Measurements from ENCODE around the gene PIK3C2B. TPM values are rescaled to one million over a fixed set of nuclear protein-coding genes. Genes with fewer than 3 reads are reported as not detected.
"Not testable (repeated sequence)": the region's sequence is repeated elsewhere in the genome, so short reads cannot be mapped to it uniquely, and the experiment has no call there.

Gene PIK3C2B
- total RNA-seq, 1 donor from 2014 or later = 129 TPM

GRCh38 chr1:204523605-204524215, 29.1 kb upstream of the PIK3C2B start:
- Histone ChIP-seq H3K4me1 (no peaks in the 10 kb centered on the region), H3K27me3 (no peaks in the 10 kb centered on the region), H3K27ac (no peak overlapping the region), H3K9me3 (no peaks in the 10 kb centered on the region), H3K4me3 (no peak overlapping the region), H3K36me3 (peaks cover 31 to 41% of the 10 kb centered on the region in 2 donors)
- intact Hi-C loops (cut with DNase I) = no loop called here
- TF ChIP-seq CTCF (IDR thresholded peaks at IDR 0.05) = no peak
- no peak for DNase-seq (ENCODE audit: low spot score in 2 of 2)

GRCh38 chr1:204521941-204522521, 27.4 kb upstream of the PIK3C2B start:
- H3K9me3 ChIP-seq; H3K4me3 ChIP-seq; DNase-seq (ENCODE audit: low spot score in 2 of 2); intact Hi-C loops (cut with DNase I); H3K27me3 ChIP-seq; H3K27ac ChIP-seq: not testable (repeated sequence)
- peaks cover 4 to 15% of the 10 kb centered on the region in 2 donors for H3K4me1 ChIP-seq
- H3K36me3 ChIP-seq = peaks cover 15 to 24% of the 10 kb centered on the region in 2 donors

GRCh38 chr1:204520834-204521709, 26.5 kb upstream of the PIK3C2B start:
- peaks cover 4 to 16% of the 10 kb centered on the region in 2 donors for H3K4me1 ChIP-seq
- DNase-seq (ENCODE audit: low spot score in 2 of 2) = no peak
- H3K9me3 ChIP-seq = no peaks in the 10 kb centered on the region
- TF ChIP-seq CTCF (IDR thresholded peaks at IDR 0.05) = no peak
- H3K27ac ChIP-seq = no peak overlapping the region
- no peaks in the 10 kb centered on the region for H3K27me3 ChIP-seq
- H3K36me3 ChIP-seq = peaks cover 6 to 15% of the 10 kb centered on the region in 2 donors
- H3K4me3 ChIP-seq = no peak overlapping the region
- intact Hi-C loops (cut with DNase I) = no loop called here

GRCh38 chr1:204517382-204517781, 22.8 kb upstream of the PIK3C2B start:
- Histone ChIP-seq H3K4me3 (peak overlapping the region; percentile 82 to 97), H3K4me1 (peaks cover 7 to 16% of the 10 kb centered on the region in 2 donors)
- not testable (repeated sequence) for H3K27ac ChIP-seq; H3K9me3 ChIP-seq; H3K36me3 ChIP-seq; H3K27me3 ChIP-seq; DNase-seq (ENCODE audit: low spot score in 2 of 2)
- intact Hi-C loops (cut with DNase I) = loop anchor here (5.0 kb wide), 1 partner anchor 655 kb away; the partner anchor contains the start of gene SNRPE

GRCh38 chr1:204516180-204516879, 21.7 kb upstream of the PIK3C2B start, which contains the start of gene MDM4:
TSS of gene MDM4 (plus strand) at chr1:204516406. CDS start at chr1:204525519, 9,113 bp downstream.
- no peaks in the 10 kb centered on the region for H3K9me3 ChIP-seq
- H3K27ac ChIP-seq = peak within 1 kb of the TSS; percentile 90 to 92
- no peaks in the 10 kb centered on the region for H3K36me3 ChIP-seq
- no peaks in the 10 kb centered on the region for H3K27me3 ChIP-seq
- no peak for TF ChIP-seq CTCF (IDR thresholded peaks at IDR 0.05)
- H3K4me3 ChIP-seq = peak within 1 kb of the TSS; percentile 82 to 97
- H3K4me1 ChIP-seq = peaks cover 7 to 16% of the 10 kb centered on the region in 2 donors
- intact Hi-C loops (cut with DNase I) = loop anchor here (1.0 to 5.0 kb wide), 2 partner anchors 9 to 654 kb away; partner anchors contain the start of gene SNRPE
- DNase-seq (ENCODE audit: low spot score in 2 of 2) = peak; percentile 83 to 97

- Histone ChIP-seq H3K4me1 (peaks cover 7 to 16% of the 10 kb centered on the region in 2 donors), H3K36me3 (no peaks in the 10 kb centered on the region), H3K27me3 (no peaks in the 10 kb centered on the region), H3K27ac (no peak overlapping the region), H3K9me3 (no peaks in the 10 kb centered on the region), H3K4me3 (no peak overlapping the region)
- no peak for TF ChIP-seq CTCF (IDR thresholded peaks at IDR 0.05)
- no peak for DNase-seq (ENCODE audit: low spot score in 2 of 2)
- intact Hi-C loops (cut with DNase I) = loop anchor here (5.0 kb wide), 1 partner anchor 653 kb away; the partner anchor contains the start of gene SNRPE
Observed at GRCh38 chr1:204514828-204515227, 20.2 kb upstream of the PIK3C2B start.
